ENCODE data around the gene PDF.

PDF gene

GRCh38 chr16:69319381-69319780 lies 11.0 kb downstream of the PDF start:
- no peak for DNase-seq (ENCODE audit: low read depth)
- H3K4me3 ChIP-seq (ENCODE audit: control insufficient read depth, low read depth, low read length), result no peak overlapping the region
- TF ChIP-seq, protein P1, sequence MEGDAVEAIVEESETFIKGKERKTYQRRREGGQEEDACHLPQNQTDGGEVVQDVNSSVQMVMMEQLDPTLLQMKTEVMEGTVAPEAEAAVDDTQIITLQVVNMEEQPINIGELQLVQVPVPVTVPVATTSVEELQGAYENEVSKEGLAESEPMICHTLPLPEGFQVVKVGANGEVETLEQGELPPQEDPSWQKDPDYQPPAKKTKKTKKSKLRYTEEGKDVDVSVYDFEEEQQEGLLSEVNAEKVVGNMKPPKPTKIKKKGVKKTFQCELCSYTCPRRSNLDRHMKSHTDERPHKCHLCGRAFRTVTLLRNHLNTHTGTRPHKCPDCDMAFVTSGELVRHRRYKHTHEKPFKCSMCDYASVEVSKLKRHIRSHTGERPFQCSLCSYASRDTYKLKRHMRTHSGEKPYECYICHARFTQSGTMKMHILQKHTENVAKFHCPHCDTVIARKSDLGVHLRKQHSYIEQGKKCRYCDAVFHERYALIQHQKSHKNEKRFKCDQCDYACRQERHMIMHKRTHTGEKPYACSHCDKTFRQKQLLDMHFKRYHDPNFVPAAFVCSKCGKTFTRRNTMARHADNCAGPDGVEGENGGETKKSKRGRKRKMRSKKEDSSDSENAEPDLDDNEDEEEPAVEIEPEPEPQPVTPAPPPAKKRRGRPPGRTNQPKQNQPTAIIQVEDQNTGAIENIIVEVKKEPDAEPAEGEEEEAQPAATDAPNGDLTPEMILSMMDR (IDR thresholded peaks at IDR 0.05; ENCODE audit: control insufficient read depth, insufficient read depth, low read depth, low read length, missing control alignments), result no peak

- no peak overlapping the region for H3K4me3 ChIP-seq (ENCODE audit: control insufficient read depth, low read depth, low read length)
- TF ChIP-seq, protein P1 (IDR thresholded peaks at IDR 0.05; ENCODE audit: control insufficient read depth, insufficient read depth, low read depth, low read length, missing control alignments), result no peak
- DNase-seq (ENCODE audit: low read depth), result no peak
Measured at GRCh38 chr16:69318911-69319289, 11.5 kb downstream of the PDF start.

DNA sequence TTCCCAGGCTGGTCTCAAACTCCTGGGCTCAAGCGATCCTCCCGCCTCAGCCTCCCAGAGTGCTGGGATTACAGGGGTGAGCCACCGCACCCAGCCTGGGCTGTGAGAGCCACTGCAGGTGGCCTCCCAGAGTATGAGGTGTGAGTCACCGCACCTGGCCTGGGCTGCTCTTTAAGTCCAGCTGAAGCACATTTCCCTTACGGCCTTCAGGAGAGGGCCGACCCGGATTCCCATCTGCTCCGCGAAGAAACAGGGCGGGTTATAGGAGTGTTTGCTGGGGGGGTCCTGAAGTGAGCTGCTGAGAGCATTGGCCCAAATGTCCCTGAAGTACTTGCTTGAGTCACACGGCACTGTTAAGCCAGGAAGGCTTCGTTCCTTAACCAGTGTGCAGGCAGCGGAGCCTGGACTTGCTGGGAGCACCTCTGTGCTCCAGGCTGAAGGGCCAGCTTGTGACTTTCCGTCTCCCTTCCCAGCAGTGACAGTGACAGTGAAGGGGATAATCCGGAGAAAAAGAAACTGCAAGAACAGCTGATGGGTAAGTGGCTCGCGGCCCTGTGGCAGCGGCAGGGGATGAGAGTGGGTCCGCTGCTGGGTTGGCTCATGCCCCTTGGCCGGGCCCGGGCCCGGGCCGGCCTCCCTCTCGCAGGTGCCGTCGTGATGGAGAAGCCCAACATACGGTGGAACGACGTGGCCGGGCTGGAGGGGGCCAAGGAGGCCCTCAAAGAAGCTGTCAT lies 12.0 kb downstream of the PDF start:
- H3K4me3 ChIP-seq (ENCODE audit: control insufficient read depth, low read depth, low read length), result no peak overlapping the region
- DNase-seq (ENCODE audit: low read depth), result no peak
- TF ChIP-seq, protein P1 (IDR thresholded peaks at IDR 0.05; ENCODE audit: control insufficient read depth, insufficient read depth, low read depth, low read length, missing control alignments), result no peak

- H3K4me3 ChIP-seq (ENCODE audit: control insufficient read depth, low read depth, low read length), result no peak overlapping the region
- TF ChIP-seq, protein P1 (IDR thresholded peaks at IDR 0.05; ENCODE audit: control insufficient read depth, insufficient read depth, low read depth, low read length, missing control alignments), result no peak
- DNase-seq (ENCODE audit: low read depth), result no peak
Measured at GRCh38 chr16:69316595-69317034, 13.8 kb downstream of the PDF start.

- no peak for DNase-seq (ENCODE audit: low read depth)
- TF ChIP-seq, protein P1 (IDR thresholded peaks at IDR 0.05; ENCODE audit: control insufficient read depth, insufficient read depth, low read depth, low read length, missing control alignments), result no peak
Measured at GRCh38 chr16:69315486-69316311, 14.7 kb downstream of the PDF start.

DNA sequence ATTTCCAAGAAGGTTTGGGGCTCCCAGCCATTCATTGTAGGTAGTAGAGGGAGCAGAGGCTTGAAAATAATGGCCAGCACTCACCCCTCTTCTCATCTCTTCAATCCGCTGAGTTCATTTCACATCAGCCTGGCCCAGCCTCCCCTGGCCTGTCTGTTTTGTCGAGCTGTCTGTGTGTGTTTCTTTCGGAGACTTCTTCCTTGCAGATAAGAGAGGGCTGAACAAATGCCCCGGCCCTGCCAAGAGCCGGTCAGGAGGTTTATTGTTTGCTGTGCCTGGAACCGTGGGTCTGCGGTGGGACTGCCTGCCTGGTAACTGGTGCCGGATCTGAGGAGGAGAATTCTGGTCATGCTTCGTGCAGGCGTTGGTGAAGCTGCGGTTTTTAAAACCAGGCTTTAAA lies 15.9 kb downstream of the PDF start:
- TF ChIP-seq, protein P1 (IDR thresholded peaks at IDR 0.05; ENCODE audit: control insufficient read depth, insufficient read depth, low read depth, low read length, missing control alignments), result no peak
- no peak overlapping the region for H3K4me3 ChIP-seq (ENCODE audit: control insufficient read depth, low read depth, low read length)
- no peak for DNase-seq (ENCODE audit: low read depth)

More at GRCh38 chr16:69315486-69316311, 14.7 kb downstream of the PDF start:
- no peak overlapping the region for H3K4me3 ChIP-seq (ENCODE audit: control insufficient read depth, low read depth, low read length)
